Mesenchymal stem cell (in vitro differentiated cells and primary cell): ENCODE results near the gene DYNC1I1.

Experiments
- DNase-seq: peaks from one replicate; pipeline ENCODE4 v3.0.0-alpha.2; 2013
- H2AFZ ChIP-seq: one replicate; pipeline ENCODE4 v1.6.1; 2013; ENCODE audit warnings: low read depth, mild to moderate bottlenecking, control low read depth, inconsistent platforms, low read length, moderate library complexity
- H2AK5ac ChIP-seq: 2 replicates; pipeline ENCODE4 v1.6.1; 2013; ENCODE audit warnings: low read length, moderate library complexity, mild to moderate bottlenecking, inconsistent platforms; ENCODE audit not compliant: severe bottlenecking
- H2BK120ac ChIP-seq: one replicate; pipeline ENCODE4 v1.6.1; 2013; ENCODE audit warnings: low read depth, mild to moderate bottlenecking, inconsistent platforms, low read length, moderate library complexity
- H2BK12ac ChIP-seq, 2 experiments: one replicate each; pipeline ENCODE4 v1.6.1; 2013; ENCODE audit warnings: inconsistent platforms in 2 of 2, low read length in 2 of 2, mild to moderate bottlenecking in 2 of 2, moderate library complexity in 2 of 2, control low read depth in 1 of 2
- H2BK15ac ChIP-seq: one replicate; pipeline ENCODE4 v1.6.1; 2013; ENCODE audit warnings: mild to moderate bottlenecking, low read depth, inconsistent platforms; ENCODE audit not compliant: poor library complexity, severe bottlenecking
- H2BK5ac ChIP-seq: 2 replicates; pipeline ENCODE4 v1.6.1; 2013; ENCODE audit warnings: low read depth, mild to moderate bottlenecking, low read length, control low read depth, inconsistent platforms; ENCODE audit not compliant: poor library complexity, severe bottlenecking
- H3K14ac ChIP-seq, 2 experiments: one replicate each; pipeline ENCODE4 v1.6.1; 2013; ENCODE audit warnings: inconsistent platforms in 2 of 2, low read length in 2 of 2, control low read depth in 1 of 2, mild to moderate bottlenecking in 1 of 2, moderate library complexity in 1 of 2
- H3K18ac ChIP-seq, 2 experiments: one replicate each; pipeline ENCODE4 v1.6.1; 2013; ENCODE audit warnings: inconsistent platforms in 2 of 2, low read length in 2 of 2, control low read depth in 1 of 2, low read depth in 1 of 2, mild to moderate bottlenecking in 1 of 2
- H3K23ac ChIP-seq, 2 experiments: one replicate each; pipeline ENCODE4 v1.6.1; 2013; ENCODE audit warnings: inconsistent platforms in 2 of 2, low read length in 2 of 2, mild to moderate bottlenecking in 2 of 2, moderate library complexity in 2 of 2, control low read depth in 1 of 2
- H3K27ac ChIP-seq: 2 replicates; pipeline ENCODE4 v1.5.1; 2013; ENCODE audit warnings: mild to moderate bottlenecking, moderate library complexity, low read length, control low read depth, inconsistent platforms; ENCODE audit not compliant: poor library complexity, severe bottlenecking
- H3K27me3 ChIP-seq, 2 experiments: 2 replicates each; pipeline versions ENCODE4 v1.6.1 to v1.7.0; 2013; ENCODE audit warnings: low read length in 2 of 2, mild to moderate bottlenecking in 2 of 2, moderate library complexity in 2 of 2, control low read depth in 1 of 2, inconsistent platforms in 1 of 2; ENCODE audit not compliant: control insufficient read depth in 1 of 2, insufficient read depth in 1 of 2
- H3K36me3 ChIP-seq, 2 experiments: 2 replicates each; pipeline versions ENCODE4 v1.6.1 to v1.7.0; 2013; ENCODE audit warnings: low read length in 2 of 2, control low read depth in 1 of 2, inconsistent platforms in 1 of 2, low read depth in 1 of 2, mild to moderate bottlenecking in 1 of 2; ENCODE audit not compliant: insufficient read depth in 2 of 2, control insufficient read depth in 1 of 2
- H3K4ac ChIP-seq, 2 experiments: one replicate each; pipeline ENCODE4 v1.6.1; 2013; ENCODE audit warnings: inconsistent platforms in 2 of 2, low read length in 2 of 2, mild to moderate bottlenecking in 2 of 2, moderate library complexity in 2 of 2, control low read depth in 1 of 2, low read depth in 1 of 2
- H3K4me1 ChIP-seq: 2 replicates; pipeline ENCODE4 v1.6.1; 2013; ENCODE audit warnings: low read depth, low read length, control low read depth; ENCODE audit not compliant: control insufficient read depth, insufficient read depth
- H3K4me2 ChIP-seq: 2 replicates; pipeline ENCODE4 v1.6.1; 2013; ENCODE audit warnings: low read length, mild to moderate bottlenecking, inconsistent platforms; ENCODE audit not compliant: poor library complexity, severe bottlenecking
- H3K4me3 ChIP-seq, 2 experiments: 2 replicates each; pipeline versions ENCODE4 v1.5.1 to v1.7.0; 2013; ENCODE audit warnings: low read length in 2 of 2, mild to moderate bottlenecking in 2 of 2, control low read depth in 1 of 2, low read depth in 1 of 2; ENCODE audit not compliant: insufficient read depth in 1 of 2
- H3K79me1 ChIP-seq: replicated peaks from 2 replicates; pipeline ENCODE4 v1.6.1; 2013; ENCODE audit warnings: mild to moderate bottlenecking, control low read depth, low read length, inconsistent platforms; ENCODE audit not compliant: poor library complexity, severe bottlenecking
- H3K9ac ChIP-seq: 2 replicates; pipeline ENCODE4 v1.7.0; 2013; ENCODE audit warnings: mild to moderate bottlenecking, low read length, moderate library complexity
- H3K9me3 ChIP-seq: 2 replicates; pipeline ENCODE4 v1.7.0; 2013; ENCODE audit warnings: mild to moderate bottlenecking, low read length; ENCODE audit not compliant: control insufficient read depth
- H4K8ac ChIP-seq: one replicate; pipeline ENCODE4 v1.6.1; 2013; ENCODE audit warnings: inconsistent platforms, mild to moderate bottlenecking, low read length, moderate library complexity
- H4K91ac ChIP-seq: one replicate; pipeline ENCODE4 v1.6.1; 2013; ENCODE audit warnings: mild to moderate bottlenecking, low read length, inconsistent platforms
- WGBS: methylation state at CpG from one replicate; pipeline ENCODE4 v1.1.7; 2013; ENCODE audit warnings: mixed read lengths; 5-methylcytosine and 5-hydroxymethylcytosine counted together

Gene DYNC1I1

DNA sequence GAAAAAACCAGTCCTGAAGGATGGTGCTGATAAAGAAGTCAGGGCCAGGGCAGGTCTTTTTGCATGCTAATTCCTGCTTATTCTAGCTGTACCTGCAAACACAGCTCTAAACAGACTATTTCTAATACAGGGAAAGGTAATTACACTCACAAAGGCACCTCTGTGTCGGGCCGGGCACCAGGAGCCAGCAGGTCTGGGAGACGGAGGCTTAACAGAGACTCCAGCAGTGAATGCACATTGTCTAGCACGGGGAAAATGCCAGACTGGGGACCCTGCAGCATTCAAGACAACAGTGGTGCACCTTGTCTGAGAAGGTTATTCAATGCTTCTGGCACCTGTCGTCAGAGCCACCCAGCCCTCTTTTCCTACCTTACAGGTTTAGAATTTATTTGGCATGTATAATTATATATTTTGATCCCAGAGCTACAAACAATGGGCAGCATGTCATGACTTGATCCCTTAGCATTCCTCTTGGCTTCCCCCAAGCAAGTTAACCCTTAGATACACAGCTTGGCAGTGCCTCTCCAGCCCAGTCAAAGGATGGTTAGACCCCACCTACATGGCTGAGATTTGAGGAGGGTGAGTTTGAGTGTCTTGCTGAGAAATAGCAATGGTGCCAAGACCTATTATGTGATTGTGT lies 364.4 kb downstream of the DYNC1I1 start:
- 98% methylated on average over 4 of the region's 5 CpGs for WGBS
- peaks cover 3 to 47% of the 10 kb centered on the region in 2 experiments for H3K36me3 ChIP-seq
- H3K4me3 ChIP-seq: no peak overlapping the region

DNA sequence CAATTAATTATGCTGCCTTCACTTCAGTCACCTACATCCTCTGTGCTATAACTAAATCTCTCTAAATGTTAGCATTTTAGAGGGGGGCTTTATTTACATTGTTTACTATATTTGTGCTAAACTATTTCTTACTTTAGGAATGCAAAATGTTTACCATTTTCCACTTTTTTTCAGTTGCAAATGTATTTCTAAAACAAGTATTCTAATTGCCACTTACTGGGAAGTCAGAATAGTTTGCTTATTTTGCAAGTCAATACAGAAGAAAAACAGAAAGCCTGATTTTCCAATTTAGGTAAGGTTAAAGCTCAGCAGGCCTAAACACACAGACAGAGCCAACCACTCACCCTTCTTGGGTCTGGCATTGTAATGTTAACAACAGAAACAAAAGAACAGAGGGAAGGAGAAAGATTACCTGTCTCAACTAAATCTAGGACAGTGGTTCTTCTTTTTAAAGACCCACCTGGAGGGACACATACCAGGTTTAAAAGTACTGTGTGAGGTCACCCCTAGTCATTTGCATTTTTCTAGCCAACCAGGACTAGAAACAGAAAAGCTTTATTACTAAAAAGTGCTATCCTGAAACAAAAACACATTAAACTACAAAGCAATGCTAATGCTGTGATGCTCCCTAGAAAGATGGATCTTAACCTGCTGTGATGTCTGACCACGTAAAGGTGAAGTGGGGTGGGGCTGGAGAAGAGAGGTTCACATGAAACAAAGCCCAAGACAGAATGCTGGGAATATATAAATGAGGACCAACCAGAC lies 371.3 kb downstream of the DYNC1I1 start:
- no peak overlapping the region for H3K23ac ChIP-seq
- H3K36me3 ChIP-seq: peaks cover 0 to 67% of the 10 kb centered on the region in 2 experiments
- no peak for DNase-seq
- no peaks in the 10 kb centered on the region for H3K9me3 ChIP-seq
- H2BK15ac ChIP-seq: no peak overlapping the region
- H4K91ac ChIP-seq: no peak overlapping the region
- no peak overlapping the region for H3K4me2 ChIP-seq
- H2BK12ac ChIP-seq: no peak overlapping the region
- no peak overlapping the region for H2BK120ac ChIP-seq
- 55% methylated on average over 1 of the region's 1 CpG for WGBS
- no peaks in the 10 kb centered on the region for H3K4me1 ChIP-seq
- H3K4me3 ChIP-seq: no peak overlapping the region
- no peak overlapping the region for H2AFZ ChIP-seq
- no peak overlapping the region for H3K9ac ChIP-seq
- no peak overlapping the region for H2AK5ac ChIP-seq
- no peaks in the 10 kb centered on the region for H3K79me1 ChIP-seq
- no peak overlapping the region for H2BK5ac ChIP-seq
- no peak overlapping the region for H4K8ac ChIP-seq
- no peaks in the 10 kb centered on the region for H3K27me3 ChIP-seq
- no peak overlapping the region for H3K27ac ChIP-seq
- H3K4ac ChIP-seq: no peak overlapping the region
- no peak overlapping the region for H3K18ac ChIP-seq
- no peak overlapping the region for H3K14ac ChIP-seq

More for the DNA sequence above, 364.4 kb downstream of the DYNC1I1 start:
- Histone ChIP-seq H3K4ac (no peak overlapping the region), H2BK15ac (no peak overlapping the region), H4K91ac (no peak overlapping the region), H3K14ac (no peak overlapping the region), H2AFZ (no peak overlapping the region), H2BK12ac (no peak overlapping the region), H3K4me1 (no peaks in the 10 kb centered on the region), H3K27me3 (no peaks in the 10 kb centered on the region), H3K27ac (no peak overlapping the region), H2BK120ac (no peak overlapping the region), H2BK5ac (no peak overlapping the region), H3K23ac (no peak overlapping the region), H4K8ac (no peak overlapping the region), H3K79me1 (peaks cover 1% of the 10 kb centered on the region), H3K4me2 (no peak overlapping the region), H3K18ac (no peak overlapping the region), H2AK5ac (no peak overlapping the region), H3K9me3 (no peaks in the 10 kb centered on the region), H3K9ac (no peak overlapping the region)
- DNase-seq: no peak

DNA sequence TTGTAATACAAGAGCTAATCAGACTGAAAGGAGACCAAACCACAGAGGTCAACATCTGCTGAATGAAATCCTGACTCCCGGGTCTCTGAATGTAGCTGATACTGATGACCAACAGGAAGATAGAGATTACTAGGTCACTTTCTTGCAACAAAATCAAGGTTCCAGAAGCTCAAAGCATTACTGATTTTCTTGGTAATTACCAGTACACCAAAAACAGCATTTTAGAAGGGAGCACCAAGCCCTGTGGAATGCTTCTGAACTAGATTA lies 371.8 kb downstream of the DYNC1I1 start:
- no peak overlapping the region for H2BK15ac ChIP-seq
- no peak overlapping the region for H3K4ac ChIP-seq
- H3K4me2 ChIP-seq: no peak overlapping the region
- H3K23ac ChIP-seq: no peak overlapping the region
- H3K9ac ChIP-seq: no peak overlapping the region
- no peak overlapping the region for H2BK12ac ChIP-seq
- no peak overlapping the region for H2AFZ ChIP-seq
- H3K36me3 ChIP-seq: peaks cover 0 to 68% of the 10 kb centered on the region in 2 experiments
- H3K14ac ChIP-seq: no peak overlapping the region
- 89% methylated on average over 1 of the region's 1 CpG for WGBS
- no peaks in the 10 kb centered on the region for H3K4me1 ChIP-seq
- H3K4me3 ChIP-seq: no peak overlapping the region
- H3K27me3 ChIP-seq: no peaks in the 10 kb centered on the region
- no peak overlapping the region for H4K91ac ChIP-seq
- no peak overlapping the region for H3K27ac ChIP-seq
- H3K79me1 ChIP-seq: no peaks in the 10 kb centered on the region
- H2BK5ac ChIP-seq: no peak overlapping the region
- H3K18ac ChIP-seq: no peak overlapping the region
- no peak overlapping the region for H2BK120ac ChIP-seq
- DNase-seq: no peak
- H3K9me3 ChIP-seq: no peaks in the 10 kb centered on the region
- no peak overlapping the region for H2AK5ac ChIP-seq
- no peak overlapping the region for H4K8ac ChIP-seq
